K562 (cell line): ENCODE results near the gene LRRC61. TPM values are rescaled to one million over a fixed set of nuclear protein-coding genes. Genes with fewer than 3 reads are reported as not detected.

Experiments used
- ARHGAP35 ChIP-seq: fragments of 450-650 bp; IDR thresholded peaks from 2 replicates; pipeline ENCODE4 v1.6.1; 2018; ENCODE audit not compliant: partially characterized antibody
- BRD9 ChIP-seq: fragments of 450-650 bp; IDR thresholded peaks from 2 replicates; pipeline ENCODE4 v1.6.1; 2018; ENCODE audit warnings: low read depth; ENCODE audit not compliant: partially characterized antibody
- DACH1 ChIP-seq: fragments of 450-650 bp; IDR thresholded peaks from 2 replicates; pipeline ENCODE4 v1.6.1; 2018; ENCODE audit not compliant: partially characterized antibody
- ETV6 ChIP-seq, 3 experiments: fragments of 150-350 bp in 1 of 3; sonication (generic) in 1 of 3; formaldehyde crosslinking in 1 of 3; IDR thresholded peaks; 2 replicates each; pipeline versions ENCODE4 v1.6.1 to v1.8.0; 2014 to 2022; ENCODE audit warnings: borderline replicate concordance in 2 of 3, low read depth in 2 of 3, antibody characterized with exemption in 1 of 3, low read length in 1 of 3, mild to moderate bottlenecking in 1 of 3, missing genetic modification reagents in 1 of 3
- HNRNPL ChIP-seq: fragments of 200-400 bp; formaldehyde crosslinking; IDR thresholded peaks from 2 replicates; pipeline ENCODE4 v1.6.1; 2017; ENCODE audit warnings: low read depth, mild to moderate bottlenecking, low read length
- KDM5B ChIP-seq: fragments of 200-600 bp; sonication (generic); IDR thresholded peaks from 2 replicates; pipeline ENCODE4 v1.6.1; 2012; ENCODE audit warnings: low read depth, mild to moderate bottlenecking, moderate library complexity, low read length, control low read depth, inconsistent platforms; ENCODE audit not compliant: insufficient replicate concordance
- LARP7 ChIP-seq: fragments of 450-650 bp; IDR thresholded peaks from 2 replicates; pipeline ENCODE4 v1.6.1; 2016
- MIER1 ChIP-seq: fragments of 450-650 bp; IDR thresholded peaks from 2 replicates; pipeline ENCODE4 v1.6.1; 2016; ENCODE audit warnings: antibody characterized with exemption, mild to moderate bottlenecking, low read depth
- NEUROD1 ChIP-seq: fragments of 150-350 bp; IDR thresholded peaks from 2 replicates; pipeline ENCODE4 v1.6.1; 2014; ENCODE audit warnings: borderline replicate concordance, low read length, low read depth; ENCODE audit not compliant: partially characterized antibody
- PHB ChIP-seq: fragments of 250-450 bp; sonication (Bioruptor Pico); IDR thresholded peaks from 2 replicates; pipeline ENCODE4 v1.5.0; 2021
- RBM22 ChIP-seq: fragments of 200-400 bp; formaldehyde crosslinking; IDR thresholded peaks from 2 replicates; pipeline ENCODE4 v1.6.1; 2018; ENCODE audit warnings: low read length, low read depth; ENCODE audit not compliant: poor library complexity, severe bottlenecking
- SMARCC2 ChIP-seq: fragments of 450-650 bp; IDR thresholded peaks from 2 replicates; pipeline ENCODE4 v1.6.1; 2017; ENCODE audit warnings: antibody characterized with exemption, moderate library complexity, mild to moderate bottlenecking, low read depth
- SNIP1 ChIP-seq: fragments of 450-650 bp; IDR thresholded peaks from 2 replicates; pipeline ENCODE4 v1.7.1; 2017; ENCODE audit warnings: low read depth, mild to moderate bottlenecking
- ZNF512 ChIP-seq: IDR thresholded peaks from 2 replicates; pipeline ENCODE4 v1.6.1; 2016; ENCODE audit warnings: missing genetic modification characterization, missing compliant biosample characterization
- ZNF592 ChIP-seq: fragments of 450-650 bp; IDR thresholded peaks from 2 replicates; pipeline ENCODE4 v1.6.1; 2017; ENCODE audit warnings: antibody characterized with exemption, mild to moderate bottlenecking
- polyA plus RNA-seq, 8 experiments: library from polyadenylated mRNA; depleted of rRNA in 4 of 8; stranded (reverse) in 5 of 8; unstranded in 3 of 8; fragments of >200 nt; fragmentation: Nextera tagmentation in 2 of 8; fragmentation: Illumina TruSeq in 1 of 8; extraction: Ambion mirVana in 2 of 8; extraction: Trizol in 1 of 8; gene quantifications; 2 replicates each; pipeline versions ENCODE4 v1.2.1 to v1.2.3, GENCODE V29; 2011 to 2014; ENCODE audit warnings: inconsistent platforms in 1 of 8, missing spikeins in 1 of 8
- total RNA-seq, 7 experiments: library from RNA; depleted of rRNA in 6 of 7; stranded (reverse); fragments of >200 nt in 6 of 7; fragmentation: Illumina TruSeq in 2 of 7; extraction: Trizol in 2 of 7; gene quantifications; 2 replicates each; pipeline versions ENCODE4 v1.2.1 to v1.2.3, GENCODE V29; 2011 to 2021; ENCODE audit warnings: low replicate concordance in 1 of 7
- TF ChIP-seq, protein P1 (sequence below): fragments of 250-450 bp; sonication (Bioruptor Pico); IDR thresholded peaks from 2 replicates; pipeline ENCODE4 v1.4.0; 2020
- TF ChIP-seq, protein P2 (sequence below): fragments of 450-650 bp; IDR thresholded peaks from 2 replicates; pipeline ENCODE4 v1.7.1; 2018; ENCODE audit warnings: mild to moderate bottlenecking, low read depth; ENCODE audit not compliant: partially characterized antibody

The LRRC61 gene
- total and polyA plus RNA-seq, 9 of the 15 experiments (the other 6 are each of a cell fraction or from before 2014, with no cell fraction given): 1.3 to 55.2 (median 35.2) TPM

DNA sequence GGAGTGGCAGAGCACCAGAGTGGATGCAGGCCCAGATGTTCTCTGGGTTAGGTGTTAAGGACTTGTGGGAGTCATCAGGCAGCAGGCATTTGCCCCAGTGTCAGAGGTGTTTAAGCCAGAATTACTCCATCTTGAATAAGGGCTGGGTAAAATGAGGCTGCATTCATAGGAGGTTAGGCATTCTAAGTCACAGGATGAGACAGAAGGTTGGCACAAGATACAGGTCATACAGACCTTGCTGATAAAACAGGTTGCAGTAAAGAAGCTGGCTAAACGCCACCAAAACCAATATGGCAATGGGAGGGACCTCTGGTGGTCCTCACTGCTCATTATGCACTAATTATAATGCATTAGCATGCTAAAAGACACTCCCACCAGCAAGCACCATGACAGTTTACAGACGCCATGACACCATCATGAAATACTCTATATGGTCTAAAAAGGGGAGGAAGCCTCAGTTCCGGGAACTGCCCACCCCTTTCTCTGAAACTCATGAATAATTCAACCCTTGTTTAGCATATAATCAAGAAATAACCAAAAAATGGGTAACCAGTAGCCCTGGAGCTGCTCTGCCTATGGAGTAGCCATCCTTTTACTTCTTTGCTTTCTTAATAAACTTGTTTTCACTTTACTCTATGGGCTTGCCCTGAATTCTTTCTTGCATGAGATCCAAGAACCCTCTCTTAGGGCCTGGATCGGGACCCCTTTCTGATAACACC lies 882 bp upstream of the LRRC61 start (continued):
- TF ChIP-seq HNRNPL (no peak), LARP7 (no peak), MIER1 (no peak), ZNF512 (tag) (no peak), KDM5B (peak; percentile 81), ETV6 (IDR thresholded peaks at IDR 0.05; ENCODE audit: borderline replicate concordance in 1 of 2, low read depth in 2 of 2, low read length in 1 of 2) (no peak), ETV6 (CRISPR knock-in tag; IDR thresholded peaks at IDR 0.05; ENCODE audit: borderline replicate concordance) (no peak), ARHGAP35 (no peak), RBM22 (no peak), ZNF592 (peak; percentile 99), PHB (CRISPR knock-in tag) (0 out of 2 replicates have a peak, but pooled peaks have one; percentile 7), SMARCC2 (no peak), DACH1 (no peak), SNIP1 (no peak), NEUROD1 (peak; percentile 10), BRD9 (no peak)
- TF ChIP-seq, protein P1, sequence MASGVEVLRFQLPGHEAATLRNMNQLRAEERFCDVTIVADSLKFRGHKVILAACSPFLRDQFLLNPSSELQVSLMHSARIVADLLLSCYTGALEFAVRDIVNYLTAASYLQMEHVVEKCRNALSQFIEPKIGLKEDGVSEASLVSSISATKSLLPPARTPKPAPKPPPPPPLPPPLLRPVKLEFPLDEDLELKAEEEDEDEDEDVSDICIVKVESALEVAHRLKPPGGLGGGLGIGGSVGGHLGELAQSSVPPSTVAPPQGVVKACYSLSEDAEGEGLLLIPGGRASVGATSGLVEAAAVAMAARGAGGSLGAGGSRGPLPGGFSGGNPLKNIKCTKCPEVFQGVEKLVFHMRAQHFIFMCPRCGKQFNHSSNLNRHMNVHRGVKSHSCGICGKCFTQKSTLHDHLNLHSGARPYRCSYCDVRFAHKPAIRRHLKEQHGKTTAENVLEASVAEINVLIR: no peak
- TF ChIP-seq, protein P2, sequence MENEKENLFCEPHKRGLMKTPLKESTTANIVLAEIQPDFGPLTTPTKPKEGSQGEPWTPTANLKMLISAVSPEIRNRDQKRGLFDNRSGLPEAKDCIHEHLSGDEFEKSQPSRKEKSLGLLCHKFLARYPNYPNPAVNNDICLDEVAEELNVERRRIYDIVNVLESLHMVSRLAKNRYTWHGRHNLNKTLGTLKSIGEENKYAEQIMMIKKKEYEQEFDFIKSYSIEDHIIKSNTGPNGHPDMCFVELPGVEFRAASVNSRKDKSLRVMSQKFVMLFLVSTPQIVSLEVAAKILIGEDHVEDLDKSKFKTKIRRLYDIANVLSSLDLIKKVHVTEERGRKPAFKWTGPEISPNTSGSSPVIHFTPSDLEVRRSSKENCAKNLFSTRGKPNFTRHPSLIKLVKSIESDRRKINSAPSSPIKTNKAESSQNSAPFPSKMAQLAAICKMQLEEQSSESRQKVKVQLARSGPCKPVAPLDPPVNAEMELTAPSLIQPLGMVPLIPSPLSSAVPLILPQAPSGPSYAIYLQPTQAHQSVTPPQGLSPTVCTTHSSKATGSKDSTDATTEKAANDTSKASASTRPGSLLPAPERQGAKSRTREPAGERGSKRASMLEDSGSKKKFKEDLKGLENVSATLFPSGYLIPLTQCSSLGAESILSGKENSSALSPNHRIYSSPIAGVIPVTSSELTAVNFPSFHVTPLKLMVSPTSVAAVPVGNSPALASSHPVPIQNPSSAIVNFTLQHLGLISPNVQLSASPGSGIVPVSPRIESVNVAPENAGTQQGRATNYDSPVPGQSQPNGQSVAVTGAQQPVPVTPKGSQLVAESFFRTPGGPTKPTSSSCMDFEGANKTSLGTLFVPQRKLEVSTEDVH: no peak
